DLD1 (cell line): ENCODE measurements around the gene PLEKHA8.

Source experiments
- in situ Hi-C: cut with HindIII; loops from 2 replicates; pipeline ENCODE4 v1.10.0; 2017; ENCODE audit warnings: low sequenced_read_pairs

PLEKHA8 gene

DNA sequence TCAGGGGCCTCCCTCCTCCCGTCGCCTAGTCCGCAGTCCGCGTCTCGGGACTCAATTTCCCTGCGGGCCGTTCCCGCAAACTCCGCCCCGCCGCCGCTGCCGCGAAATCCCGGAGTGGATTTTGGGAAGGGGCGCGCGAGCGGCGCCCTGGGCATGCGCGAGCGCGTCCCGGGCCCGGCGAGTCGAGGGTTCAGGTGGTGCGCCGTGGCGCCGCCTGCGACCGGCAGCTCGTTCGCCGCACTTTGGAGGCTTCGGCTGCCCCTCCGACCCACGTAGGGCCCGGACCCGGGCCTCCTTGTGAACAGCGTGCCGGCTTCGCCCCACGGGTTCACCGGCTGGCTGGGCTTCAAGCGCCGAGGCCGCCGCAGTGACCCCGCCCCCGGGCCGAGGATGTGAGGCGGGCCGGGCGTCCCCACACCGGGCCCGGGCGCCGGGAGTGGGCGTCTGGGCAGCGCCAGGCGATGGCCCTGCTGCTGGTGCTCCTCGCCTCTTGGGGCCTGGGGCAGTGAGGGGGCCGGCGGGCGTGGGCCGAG is at the start of gene PLEKHA8:
TSS of gene PLEKHA8 (plus strand) at position 197 of the 533 bp plus-strand sequence. CDS start 351 bp downstream, outside the sequence.
- in situ Hi-C loops, result no loop called here

DNA sequence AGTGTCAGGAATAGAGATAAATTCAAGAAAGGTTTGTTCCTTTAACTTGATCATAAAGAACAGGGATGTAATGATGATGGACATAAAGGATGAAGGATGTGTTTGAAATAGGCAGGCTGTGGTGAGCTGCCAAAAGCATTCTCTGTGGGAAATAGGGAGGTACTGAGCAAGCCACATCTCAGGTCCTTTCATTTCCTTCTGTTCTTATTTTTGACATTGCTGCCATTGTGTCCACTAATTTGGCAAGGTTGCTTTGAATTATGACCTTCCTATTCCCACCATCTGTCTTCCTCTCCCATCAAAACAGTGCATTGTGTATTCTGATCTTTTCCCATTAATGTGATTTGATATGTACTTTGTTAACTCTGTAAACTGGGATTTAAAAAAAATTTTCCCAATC is 48.1 kb upstream of the PLEKHA8 start:
- in situ Hi-C loops, result no loop called here

DNA sequence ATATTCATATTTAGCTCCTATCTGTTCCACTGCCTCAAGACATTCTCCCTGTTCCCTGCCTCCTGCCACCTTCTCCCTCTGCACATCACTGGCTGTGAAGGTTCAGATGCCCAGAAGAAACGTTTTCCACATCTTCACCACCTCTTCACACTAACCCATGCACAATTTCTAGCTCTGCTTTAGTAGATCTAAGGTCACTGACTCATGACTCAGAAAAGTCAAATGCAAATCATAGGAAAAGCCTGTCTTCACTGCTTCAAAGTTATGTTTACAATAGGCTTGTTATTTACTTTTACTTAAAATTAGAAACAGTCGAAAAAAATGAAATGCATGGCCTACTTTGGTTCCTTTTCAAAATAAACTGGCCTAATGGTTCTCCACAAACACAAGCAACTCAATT is 41.1 kb upstream of the PLEKHA8 start:
- in situ Hi-C loops, result no loop called here

- in situ Hi-C loops, result no loop called here
Observed at GRCh38 chr7:29987811-29988317, 40.3 kb upstream of the PLEKHA8 start.

DNA sequence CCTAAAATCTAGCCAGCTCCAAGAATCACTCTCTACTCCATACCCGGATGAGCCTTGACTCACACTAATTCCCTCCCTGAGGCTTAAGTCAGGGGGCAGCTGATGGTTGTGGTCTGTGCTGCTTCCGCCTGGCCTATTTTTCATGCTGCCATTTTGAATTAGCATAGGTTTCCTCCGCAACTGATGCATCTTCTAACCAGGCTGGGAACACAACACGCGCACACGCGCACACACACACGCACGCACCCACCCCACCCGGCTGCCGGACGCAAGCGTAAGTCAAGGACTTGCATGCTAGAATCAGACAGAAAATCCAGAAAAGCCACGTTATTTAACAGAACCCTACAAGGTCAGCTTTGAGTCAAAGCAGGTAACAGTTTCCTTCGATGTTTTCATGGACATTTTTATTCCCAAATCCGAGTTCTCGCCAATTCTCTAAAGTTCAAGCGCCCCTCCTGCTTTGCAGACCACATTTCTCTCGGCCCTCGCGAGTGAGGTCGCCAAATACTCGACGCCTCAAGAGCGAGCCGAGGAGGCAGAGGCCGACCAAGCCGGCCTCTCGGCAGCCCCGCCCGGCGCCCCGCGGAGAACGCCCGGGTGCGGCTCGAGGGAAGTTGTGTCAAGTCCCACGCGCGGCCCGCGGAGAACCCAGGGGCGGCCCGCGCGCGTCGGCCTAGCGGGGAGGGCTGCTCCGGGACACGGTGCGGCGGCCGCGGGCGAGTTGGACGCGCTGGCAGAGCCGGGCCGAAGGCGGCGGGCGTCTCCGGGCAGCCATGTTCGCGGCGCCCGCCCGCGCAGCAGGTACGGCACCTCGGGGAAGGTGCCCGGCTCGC is 39.6 kb upstream of the PLEKHA8 start:
- in situ Hi-C loops, result no loop called here

DNA sequence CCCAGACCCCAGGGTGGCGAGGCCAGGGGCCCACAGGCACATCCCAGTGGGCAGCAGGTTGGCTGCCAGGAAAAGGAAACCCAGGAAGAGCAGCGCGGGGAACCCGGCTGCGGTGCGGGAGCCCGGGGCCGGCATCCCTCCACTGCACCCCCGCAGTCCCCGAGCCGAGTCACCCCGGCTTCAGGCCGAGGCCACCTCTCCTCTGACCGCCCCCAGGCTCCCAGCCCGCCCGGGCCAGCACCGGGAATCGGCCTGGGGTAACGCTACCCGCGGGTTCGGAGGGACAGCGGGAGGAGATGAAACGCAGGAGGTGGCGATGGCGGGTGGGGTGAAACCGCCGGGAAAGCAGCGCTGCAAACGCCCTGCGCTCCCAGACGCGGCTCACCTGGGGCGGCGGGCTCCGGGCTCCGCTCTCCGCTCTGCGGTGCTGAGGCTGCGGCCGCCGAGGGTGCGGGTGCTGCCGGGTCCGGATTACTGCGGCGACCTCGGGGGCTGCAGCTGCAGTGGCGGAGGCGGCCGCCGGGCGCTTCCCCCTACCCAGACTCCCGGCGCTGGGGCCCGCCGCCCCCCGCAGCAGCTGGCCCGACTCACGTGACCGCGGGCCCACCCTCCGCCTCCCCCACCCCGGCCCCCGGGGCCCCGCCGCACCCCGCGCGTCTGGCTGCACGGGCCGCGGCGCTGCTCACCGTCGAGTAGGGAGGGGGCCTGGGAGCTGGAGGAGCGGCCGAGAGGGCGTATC is 38.8 kb upstream of the PLEKHA8 start, which contains the start of gene SCRN1:
TSS of gene SCRN1 (minus strand) at position 545 of the 739 bp plus-strand sequence. CDS start 20,734 bp downstream, outside the sequence.
- in situ Hi-C loops, result no loop called here

GRCh38 chr7:29990931-29991330 is 37.3 kb upstream of the PLEKHA8 start:
- in situ Hi-C loops, result no loop called here

GRCh38 chr7:29991937-29992336 is 36.3 kb upstream of the PLEKHA8 start:
- in situ Hi-C loops, result no loop called here

GRCh38 chr7:29993140-29993539 is 35.1 kb upstream of the PLEKHA8 start:
- in situ Hi-C loops, result no loop called here

DNA sequence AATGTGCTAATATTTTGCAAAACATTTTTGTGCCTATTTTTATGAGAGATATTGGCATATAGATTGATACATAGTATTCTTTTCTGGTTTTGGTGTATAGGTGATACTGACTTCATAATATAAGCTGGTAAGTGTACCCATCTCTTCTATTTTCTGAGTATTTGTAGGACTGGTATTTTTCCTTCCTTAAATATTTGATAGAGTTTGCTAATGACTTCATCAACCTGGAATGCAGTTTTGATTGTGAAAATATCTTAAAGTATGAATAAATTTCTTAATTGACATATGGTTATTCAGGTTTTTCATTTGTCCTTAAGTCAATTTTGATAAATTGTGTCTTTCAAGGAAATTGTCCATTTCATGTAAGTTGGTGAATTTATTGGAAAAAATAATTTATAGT is 32.6 kb upstream of the PLEKHA8 start:
- in situ Hi-C loops, result no loop called here

- in situ Hi-C loops, result no loop called here
Observed at GRCh38 chr7:29996321-29996720, 31.9 kb upstream of the PLEKHA8 start.

- in situ Hi-C loops, result no loop called here
Observed at GRCh38 chr7:29998489-29998888, 29.7 kb upstream of the PLEKHA8 start.

DNA sequence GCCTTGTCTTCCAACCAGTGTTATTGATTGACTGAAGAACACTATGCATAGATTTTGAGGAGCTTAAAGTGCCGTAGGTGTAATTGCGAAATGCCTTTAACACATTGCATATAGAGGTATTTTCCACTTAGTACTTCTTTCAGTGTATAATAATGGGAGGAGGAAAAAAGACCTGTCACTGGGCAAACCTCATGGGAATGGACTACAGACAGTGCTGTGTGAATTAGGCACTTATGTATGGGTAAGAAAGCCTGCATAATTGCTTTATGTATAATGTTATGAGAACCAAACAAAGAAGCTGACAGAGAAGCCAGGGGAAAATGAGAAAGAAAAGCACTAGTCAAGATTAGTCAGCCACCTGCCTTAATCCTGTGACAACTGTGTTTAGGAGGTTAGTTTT is 26.2 kb upstream of the PLEKHA8 start:
- in situ Hi-C loops, result no loop called here

DNA sequence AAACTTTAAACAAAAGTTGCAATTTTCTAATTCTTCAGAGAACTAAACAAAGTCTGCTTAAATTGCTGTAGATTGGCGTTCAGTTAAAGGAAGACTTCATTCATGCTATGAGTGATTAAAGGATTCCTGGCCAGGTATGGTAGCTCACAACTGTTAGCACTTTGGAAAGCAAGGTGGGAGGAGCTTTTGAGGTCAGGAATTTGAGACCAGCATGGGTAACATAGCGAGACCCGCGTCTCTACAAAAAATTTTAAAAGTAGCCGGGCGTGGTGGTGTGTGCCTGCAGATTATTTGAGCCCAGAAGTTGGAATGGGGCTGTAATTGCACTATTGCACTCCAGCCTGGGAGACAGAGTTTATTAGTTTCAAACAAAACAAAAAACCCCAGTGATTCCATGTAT is 25.1 kb upstream of the PLEKHA8 start:
- in situ Hi-C loops, result no loop called here

DNA sequence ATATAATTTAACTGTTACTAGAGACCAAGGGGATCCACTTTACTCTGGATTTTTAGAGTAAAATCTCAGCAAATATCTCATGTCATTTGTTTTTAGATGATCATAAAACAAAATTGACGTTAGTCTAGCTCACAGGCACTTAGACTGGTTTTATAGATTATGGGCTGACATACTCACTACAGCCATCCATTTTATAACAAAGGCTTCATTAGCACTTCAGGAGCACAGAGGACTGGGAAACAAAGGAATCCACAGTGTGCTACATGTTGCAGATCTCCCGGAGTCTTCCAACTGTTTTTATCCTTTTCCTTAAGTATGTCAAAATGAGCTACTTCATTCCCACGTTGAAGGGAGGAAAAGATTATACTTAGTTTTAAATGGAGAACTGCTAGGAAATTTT is 22.7 kb upstream of the PLEKHA8 start:
- in situ Hi-C loops, result no loop called here

GRCh38 chr7:30010021-30010420 is 18.2 kb upstream of the PLEKHA8 start:
- in situ Hi-C loops, result no loop called here

GRCh38 chr7:30012757-30013156 is 15.5 kb upstream of the PLEKHA8 start:
- in situ Hi-C loops, result no loop called here

GRCh38 chr7:30018451-30018850 is 9.8 kb upstream of the PLEKHA8 start:
- in situ Hi-C loops, result no loop called here

- in situ Hi-C loops, result no loop called here
Observed at GRCh38 chr7:30019387-30019786, 8.8 kb upstream of the PLEKHA8 start.

DNA sequence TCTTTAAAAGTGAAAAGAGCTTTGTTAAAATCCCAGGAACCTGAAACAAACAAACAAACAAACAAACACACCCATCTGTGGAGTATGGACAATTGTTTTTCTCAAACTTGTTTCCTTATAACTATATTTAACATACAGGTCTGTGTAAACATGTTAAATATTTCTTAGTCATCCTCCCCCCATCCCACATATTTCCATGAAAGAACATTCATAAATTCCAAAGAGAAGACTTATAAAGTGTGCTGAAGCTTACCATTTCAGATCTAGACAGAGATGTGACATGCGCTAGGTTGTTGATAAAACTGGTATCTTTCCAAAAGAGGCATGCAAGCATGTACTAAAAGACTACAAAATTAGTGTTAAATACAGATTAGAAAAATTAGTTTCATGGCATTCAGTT is 8.3 kb upstream of the PLEKHA8 start:
- in situ Hi-C loops, result no loop called here

DNA sequence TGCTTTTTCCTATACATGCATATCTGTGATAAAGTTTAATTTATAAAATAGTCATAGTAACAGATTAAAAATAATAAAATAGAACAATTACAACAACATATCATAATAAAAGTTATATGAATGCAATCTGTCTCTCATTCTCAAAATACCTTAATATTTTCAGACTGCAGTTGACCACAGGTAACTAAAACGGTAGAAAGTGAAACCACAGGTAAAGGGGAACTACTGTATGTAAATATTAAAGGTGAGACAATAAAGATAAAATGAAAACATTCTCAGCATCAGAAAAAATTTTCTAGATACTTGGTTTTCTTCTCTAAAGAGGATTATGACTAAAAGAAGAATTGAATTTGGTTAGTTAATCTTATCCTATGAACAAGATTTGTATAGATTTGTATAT is 7.7 kb upstream of the PLEKHA8 start:
- in situ Hi-C loops, result no loop called here

- in situ Hi-C loops, result no loop called here
Observed at GRCh38 chr7:30022991-30023390, 5.2 kb upstream of the PLEKHA8 start.
